ENCODE data around the gene VWA3A.
"Not testable (repeated sequence)": the region's sequence is repeated elsewhere in the genome, so short reads cannot be mapped to it uniquely, and the experiment has no call there.

The VWA3A gene

DNA sequence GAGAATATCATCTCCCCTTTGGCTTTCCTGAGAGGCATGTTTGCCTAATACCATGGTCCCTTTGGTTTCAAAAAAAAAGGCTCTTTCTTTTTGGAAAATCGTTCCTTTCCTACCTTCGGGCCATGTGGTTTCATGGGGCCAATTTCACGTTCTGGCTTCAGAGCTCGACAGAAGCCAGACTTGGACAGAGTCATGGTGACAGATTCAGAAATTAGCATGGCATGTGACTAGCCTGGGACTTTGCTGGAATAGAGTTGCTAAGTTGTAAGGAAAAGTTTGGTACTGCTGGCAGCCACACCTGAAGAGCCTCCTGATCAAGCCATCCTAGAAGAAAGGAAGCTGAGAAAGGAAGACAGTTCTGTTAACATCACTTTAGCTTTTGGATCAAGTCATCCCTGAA lies 2.4 kb upstream of the VWA3A start:
- no peak for DNase-seq (ENCODE audit: low read depth, low spot score)

DNA sequence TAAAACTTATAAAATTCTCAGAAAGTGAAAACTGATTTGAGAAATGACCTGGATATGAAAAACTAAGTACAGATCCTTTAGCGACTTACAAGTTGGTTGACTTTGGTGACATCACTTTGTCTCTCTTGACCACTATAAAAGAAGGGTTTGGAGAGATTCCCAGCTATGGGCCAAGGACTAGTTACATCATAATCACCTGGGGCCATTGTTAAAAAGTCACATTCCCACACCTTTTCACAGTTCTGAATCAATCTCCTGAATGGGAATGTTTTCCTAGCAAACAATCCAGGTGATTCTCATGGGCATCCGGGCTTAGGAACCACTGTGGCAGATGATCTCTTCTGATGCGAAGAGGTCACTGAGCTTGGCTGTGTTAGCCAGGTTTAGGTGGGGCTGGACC lies 620 bp upstream of the VWA3A start:
- DNase-seq (ENCODE audit: low read depth, low spot score), result no peak

DNA sequence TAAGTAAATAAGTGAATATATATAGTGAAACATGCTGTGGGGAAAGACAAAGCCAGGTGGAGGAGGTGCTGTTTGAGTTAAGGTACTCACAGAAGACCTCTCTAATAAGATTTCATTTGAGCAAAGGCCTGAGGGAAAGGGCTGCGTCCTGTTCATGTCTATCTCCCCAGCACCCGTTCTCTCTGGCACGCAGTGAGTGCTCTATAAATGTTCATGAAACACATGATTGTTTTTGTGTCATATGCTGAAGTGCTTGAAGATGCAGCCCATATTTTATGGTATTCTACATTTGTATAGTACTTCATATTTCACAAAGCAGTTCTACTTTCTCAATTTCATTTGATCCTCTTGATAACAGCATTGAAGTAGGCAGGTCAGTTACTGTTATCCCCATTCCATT lies 990 bp downstream of the VWA3A start:
- DNase-seq (ENCODE audit: low read depth, low spot score), result no peak

DNA sequence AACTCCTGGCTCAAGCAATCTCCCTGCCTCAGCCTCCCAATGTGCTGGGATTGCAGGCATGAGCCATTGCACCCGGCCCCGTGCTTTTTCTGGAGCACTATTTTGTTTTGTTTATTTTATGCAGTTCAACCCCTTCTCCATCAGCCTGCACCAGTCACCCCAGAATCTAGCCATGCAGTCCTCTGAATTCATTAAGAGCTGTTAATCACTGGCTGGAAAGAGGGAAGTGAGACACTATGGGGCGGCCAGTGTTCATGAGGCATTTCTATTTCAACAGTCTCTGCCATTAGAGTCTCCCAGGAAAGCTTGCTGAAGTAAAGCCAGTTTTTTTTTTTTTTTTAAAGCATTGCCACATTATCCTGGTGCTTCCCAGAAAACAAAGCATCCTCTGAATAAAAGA lies 1.7 kb downstream of the VWA3A start:
- DNase-seq (ENCODE audit: low read depth, low spot score), result no peak

DNA sequence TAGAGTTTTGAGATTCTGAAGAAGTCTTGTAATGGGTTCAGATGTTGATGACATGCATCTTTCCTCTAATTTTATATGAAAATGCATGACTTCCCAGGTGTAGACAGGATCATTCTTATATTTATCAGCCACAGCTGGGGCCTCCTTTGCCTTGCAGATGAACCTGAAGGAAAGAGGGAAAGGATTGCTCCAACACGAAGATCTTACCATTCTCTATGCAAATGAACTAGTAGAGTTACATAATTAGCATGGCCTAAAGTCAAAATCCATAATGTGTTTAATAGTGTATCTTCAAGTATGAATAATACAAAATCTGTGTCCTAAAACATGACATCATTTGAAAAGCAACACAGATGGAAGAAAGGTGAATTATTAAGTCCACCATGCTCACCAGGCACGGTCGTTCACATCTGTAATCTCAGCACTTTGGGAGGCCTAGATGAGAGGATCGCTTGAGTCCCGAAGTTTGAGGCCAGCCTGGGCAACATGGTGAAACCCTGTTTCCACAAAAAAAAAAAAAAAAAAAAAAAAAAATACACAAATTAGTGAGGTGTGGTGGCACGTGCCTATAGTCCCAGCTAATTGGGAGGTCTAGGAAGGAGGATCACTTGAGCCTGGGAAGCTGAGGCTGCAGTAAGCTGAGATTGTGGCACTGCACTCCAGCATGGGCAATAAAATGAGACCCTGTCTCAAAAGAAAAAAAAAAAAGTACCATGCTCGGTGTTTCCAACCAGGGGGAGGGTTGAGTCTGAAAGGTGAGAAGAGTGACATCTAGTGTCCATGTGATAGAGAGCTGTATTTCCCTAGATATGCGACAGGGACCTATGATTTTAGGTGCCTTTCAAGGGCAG lies 6.3 kb downstream of the VWA3A start:
- DNase-seq (ENCODE audit: low read depth, low spot score), result no peak

DNA sequence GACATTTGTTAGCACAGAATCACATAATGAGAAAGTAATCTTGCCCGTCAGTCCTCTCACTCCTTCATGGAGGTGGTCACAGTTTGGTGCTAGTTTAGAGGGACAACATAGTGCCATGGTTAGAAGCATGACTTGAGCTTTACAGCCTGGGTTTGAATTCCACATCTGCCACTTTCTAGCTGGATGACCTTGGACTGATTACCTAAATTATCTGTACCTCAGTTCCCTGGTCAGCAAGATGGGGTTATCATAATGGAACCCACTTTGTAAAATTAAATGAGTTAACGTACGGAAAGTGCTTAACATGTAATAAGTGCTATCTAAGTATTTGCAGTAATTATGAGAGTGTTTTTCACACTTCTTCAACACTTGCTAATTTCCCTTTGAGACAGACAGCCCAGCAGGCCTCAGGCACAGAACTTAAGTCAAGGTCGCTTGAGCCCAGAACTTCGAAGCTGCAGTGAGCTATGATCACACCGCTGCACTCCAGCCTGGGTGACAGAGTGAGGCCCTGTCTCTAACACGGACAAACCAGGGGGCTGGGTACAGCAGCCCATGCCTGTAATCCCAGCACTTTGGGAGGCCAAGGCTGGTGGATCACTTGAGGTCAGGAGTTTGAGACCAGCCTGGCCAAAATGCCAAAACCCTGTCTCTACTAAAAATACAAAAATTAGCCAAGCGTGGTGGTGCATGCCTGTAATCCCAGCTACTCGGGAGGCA lies 7.1 kb downstream of the VWA3A start:
- DNase-seq (ENCODE audit: low read depth, low spot score), result no peak

DNA sequence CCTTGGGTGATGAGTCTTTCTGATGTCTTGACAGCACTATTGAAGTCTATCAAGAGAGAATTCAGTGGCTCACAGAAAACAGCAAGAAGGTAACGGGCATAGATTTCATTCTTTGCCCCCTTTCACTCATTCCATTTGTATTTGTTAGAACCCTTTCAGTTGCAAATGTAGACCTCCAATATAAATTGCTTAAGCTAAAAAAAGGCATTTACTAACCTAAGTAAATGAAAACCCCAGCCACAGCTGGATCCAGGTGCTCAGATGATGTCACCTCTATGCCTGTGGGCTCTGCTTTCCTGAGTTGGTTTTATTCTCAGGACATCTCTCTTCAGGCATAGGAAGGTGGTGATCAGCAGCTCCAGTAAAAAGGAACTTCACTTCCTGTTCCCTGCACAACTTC lies 11.1 kb downstream of the VWA3A start:
- no peak for DNase-seq (ENCODE audit: low read depth, low spot score)

DNA sequence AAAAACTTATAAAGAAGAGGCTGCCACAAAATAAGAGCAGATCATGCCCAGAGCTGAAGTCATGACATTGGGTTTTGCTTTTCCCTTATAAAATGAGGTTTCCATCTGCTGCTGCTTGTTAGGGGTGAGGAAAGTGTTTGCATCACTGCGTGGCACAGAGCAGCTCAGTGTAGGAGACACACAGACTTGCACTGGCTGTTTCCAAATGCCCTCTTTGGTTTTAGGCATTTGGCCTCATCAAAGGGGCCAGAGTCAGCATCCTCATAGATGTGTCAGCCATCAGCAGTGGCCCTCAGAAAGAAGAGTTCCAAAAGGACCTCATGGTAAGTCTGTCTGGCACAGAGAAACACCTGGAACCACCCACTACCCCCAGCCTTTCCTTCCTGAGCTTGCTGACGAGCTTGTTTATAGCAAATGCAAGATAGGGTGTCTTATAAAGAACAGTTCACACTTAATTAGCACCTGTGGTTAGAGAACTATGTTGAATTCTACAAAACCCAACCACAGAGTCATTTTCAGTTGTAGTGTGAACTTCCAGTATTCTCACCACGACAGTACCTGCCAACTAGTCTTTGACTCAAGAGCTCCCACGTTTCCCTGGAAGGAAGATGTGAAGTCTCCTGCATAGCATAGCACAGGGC lies 17.0 kb downstream of the VWA3A start:
- no peak for DNase-seq (ENCODE audit: low read depth, low spot score)

DNA sequence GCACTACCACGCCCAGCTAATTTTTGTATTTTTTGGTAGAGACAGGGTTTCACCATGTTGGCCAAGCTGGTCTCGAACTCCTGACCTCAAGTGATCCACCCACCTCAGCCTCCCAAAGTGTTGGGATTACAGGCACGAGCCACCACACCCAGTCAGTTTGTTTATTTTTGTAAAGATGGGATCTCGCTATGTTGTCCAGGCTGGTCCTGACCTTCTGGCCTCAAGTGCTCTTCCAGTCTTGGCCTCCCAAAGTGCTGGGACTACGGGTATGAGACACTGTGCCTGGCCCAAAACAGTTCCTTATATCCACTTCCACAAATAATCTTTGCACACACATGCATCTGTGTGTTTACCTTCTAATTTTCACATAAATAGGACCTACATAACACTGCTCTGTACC lies 19.3 kb downstream of the VWA3A start:
- not testable (repeated sequence) for DNase-seq (ENCODE audit: low read depth, low spot score)

DNA sequence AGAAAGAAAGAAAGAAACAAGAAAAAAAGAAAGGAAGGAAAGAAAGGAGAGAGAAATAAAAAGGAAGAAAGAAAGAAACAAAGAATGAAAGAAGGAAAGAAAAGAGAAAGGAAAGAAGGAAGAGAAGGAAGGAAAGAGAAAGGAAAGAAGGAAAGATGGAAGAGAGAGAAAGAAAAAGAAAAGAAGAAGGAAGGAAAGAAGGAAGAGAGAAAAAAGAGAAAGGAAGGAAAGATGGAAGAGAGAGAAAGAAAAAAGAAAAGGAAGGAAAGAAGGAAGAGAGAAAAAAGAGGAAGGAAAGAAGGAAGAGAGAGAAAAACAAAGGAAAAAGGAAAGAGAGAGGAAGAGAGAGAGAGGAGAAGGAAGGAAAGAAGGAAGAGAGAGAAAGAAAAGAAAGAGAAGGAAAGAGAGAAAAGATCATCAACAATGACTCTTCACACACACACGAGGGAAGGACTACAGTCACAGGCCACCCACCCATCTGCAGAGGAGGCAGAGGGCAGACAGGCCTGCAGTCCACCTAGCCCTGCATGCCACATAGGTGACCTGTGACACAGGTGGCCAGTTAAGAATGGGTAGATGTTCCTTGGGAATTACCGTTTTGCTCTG lies 23.9 kb downstream of the VWA3A start:
- DNase-seq (ENCODE audit: low read depth, low spot score), result no peak

DNA sequence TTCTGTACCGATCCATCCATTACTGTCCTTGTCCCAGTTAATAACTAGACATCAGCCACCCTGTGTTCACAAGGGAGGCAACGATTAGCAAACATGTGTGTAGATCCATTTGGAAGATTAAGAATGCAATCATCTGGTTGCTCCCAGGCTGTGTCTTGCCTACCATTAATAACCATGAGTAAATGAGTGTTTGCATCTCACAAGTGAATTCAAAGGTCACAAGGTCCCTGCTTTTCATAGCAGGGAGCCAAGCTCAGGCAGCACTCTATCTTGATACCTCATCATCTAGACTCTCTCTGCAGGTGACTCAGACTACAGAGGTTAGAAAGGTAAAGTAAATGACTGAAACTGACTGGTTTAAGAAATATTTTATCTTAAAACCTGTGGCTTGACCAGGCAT lies 25.3 kb downstream of the VWA3A start:
- no peak for DNase-seq (ENCODE audit: low read depth, low spot score)

DNA sequence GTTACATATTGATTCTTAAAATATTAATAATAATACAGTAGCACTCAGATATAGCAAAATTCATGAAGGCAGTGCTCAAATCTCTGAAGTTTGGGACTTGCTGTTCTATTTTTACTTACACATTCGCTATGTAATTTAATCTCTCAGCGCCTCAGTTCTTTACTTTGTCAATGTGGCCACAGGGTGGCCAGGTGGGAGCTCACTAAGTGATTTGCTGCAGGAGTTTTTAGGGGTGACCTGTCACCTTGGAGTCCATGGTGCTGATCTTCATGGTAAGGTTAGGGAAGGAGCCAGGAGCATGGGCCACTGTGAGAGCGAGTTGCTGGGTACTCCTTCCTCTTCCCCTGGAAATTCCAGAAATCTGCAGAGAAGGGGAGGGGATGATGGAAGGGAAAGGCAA lies 28.1 kb downstream of the VWA3A start:
- DNase-seq (ENCODE audit: low read depth, low spot score), result no peak

DNA sequence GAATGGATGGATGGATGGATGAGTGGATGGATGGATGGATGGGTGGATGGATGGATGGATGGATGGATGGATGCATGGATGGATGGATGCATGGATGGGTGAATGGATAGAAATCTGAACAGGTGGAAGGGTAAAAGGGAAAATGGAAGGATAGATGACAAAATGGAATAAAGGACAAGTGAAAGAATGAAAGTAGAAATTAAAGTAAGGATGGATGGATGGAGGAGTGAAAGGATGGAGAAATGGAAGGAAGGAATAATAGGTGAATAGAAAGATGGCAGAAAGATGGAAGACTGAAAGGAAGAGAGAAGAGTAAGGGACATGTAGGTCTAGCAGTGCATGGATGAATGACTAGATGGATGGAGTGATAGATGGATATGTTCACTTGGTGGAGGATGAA lies 29.9 kb downstream of the VWA3A start:
- DNase-seq (ENCODE audit: low read depth, low spot score), result no peak

DNA sequence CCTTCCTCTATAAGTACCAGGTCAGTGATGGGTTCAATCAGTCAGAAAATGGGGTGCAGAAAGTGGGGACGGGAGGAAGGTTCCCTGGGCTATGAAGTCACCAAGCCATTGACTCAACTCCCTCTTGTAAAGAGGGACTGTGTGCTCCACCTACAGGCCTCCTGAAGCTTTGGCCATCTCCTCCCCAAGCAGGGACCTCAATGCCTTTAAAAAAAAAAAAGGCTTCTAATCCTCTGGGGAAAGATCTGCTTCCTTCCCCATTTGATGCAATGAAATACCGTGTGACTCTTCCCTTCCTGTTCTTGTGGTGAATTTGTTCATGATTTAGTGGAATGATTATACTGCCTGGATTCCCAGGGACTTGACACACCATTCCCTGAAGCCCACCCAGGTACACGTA lies 30.8 kb downstream of the VWA3A start:
- DNase-seq (ENCODE audit: low read depth, low spot score), result no peak

DNA sequence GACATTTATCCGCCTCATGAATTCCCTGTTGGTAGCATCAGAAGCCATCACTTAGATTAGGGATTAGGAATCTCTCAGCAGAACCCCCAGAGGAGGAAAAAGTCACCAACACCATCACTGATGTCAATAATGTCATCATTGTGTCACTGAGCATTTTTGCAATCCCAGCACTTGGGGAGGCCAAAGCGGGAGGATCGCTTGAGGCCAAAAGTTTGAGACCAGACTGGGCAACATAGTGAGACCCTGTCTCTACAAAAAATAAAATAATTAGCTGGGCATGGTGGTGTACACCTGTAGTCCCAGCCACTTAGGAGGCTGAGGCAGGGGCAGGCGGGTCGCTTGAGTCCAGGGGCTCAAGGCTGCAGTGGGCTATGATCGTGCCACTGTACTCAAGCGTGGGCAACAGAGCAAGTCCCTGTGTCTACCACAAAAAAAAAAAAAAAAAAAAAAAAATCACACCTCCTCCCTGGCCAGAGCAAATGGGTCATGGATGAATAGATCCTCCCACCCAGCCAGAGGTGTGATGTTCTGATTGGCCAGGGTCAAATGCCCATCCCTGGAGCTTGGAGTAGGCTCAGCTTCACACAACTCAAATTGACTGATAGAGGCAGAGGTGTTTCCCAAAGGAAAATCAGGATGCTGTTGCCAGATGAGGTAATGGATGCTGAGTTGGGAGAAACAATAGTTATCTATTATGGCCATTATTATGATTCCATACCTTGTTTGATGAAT lies 31.6 kb downstream of the VWA3A start:
- no peak for DNase-seq (ENCODE audit: low read depth, low spot score)

DNA sequence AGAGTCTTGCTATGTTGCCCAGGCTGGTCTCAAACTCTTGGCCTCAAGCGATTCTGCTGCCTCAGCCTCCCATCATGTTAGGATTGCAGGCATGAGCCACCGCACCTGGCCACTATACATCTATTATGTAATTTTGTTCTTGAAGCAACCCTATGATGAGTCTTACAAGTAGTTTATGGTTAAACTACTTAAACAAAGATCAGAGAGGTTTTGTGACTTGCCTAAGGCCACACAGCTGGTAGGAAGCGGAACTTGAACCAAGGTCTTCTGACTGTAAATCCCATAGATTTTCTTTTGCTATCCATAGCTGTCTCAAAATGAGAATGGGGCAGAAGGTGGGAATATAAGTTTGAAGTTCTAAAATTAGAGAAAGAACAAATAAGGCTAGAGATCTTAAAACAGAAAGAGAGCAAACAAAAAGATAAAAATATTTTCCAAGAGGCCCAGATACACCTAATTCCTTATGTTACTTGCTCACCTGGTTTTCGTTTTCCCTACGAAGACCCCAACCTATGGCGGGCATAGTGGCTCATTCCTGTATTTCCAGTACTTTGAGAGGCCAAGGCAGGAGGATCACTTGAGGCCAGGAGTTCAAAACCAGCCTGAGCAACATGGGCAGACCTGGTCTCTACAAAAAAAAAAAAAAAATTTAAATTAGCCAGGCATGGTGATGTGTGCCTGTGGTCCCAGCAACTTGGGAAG lies 32.4 kb downstream of the VWA3A start:
- DNase-seq (ENCODE audit: low read depth, low spot score), result no peak

DNA sequence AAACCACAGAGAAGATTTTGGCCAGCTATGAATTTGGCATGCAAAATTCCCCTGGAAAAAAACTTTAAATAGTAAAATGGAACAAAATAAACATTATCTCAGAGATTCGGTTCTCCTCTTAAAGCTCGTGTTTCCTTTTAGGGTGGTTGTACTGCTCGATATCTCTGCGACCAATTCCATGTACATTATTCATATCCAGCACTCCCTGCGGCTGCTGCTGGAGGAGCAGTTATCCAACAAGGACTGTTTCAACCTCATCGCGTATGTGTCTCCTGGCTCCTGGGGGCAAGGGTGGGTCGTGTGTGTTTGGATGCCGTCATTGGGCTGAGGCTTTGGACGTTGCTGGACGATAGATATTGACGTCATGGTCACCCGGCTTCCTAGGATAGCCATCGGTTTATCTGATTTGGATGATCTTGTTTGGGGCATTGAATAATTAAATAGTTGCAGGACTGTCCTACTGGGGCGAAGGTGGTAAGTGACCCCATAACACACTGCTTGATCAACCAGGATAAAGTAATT lies 33.8 kb downstream of the VWA3A start:
- no peak for DNase-seq (ENCODE audit: low read depth, low spot score)

DNA sequence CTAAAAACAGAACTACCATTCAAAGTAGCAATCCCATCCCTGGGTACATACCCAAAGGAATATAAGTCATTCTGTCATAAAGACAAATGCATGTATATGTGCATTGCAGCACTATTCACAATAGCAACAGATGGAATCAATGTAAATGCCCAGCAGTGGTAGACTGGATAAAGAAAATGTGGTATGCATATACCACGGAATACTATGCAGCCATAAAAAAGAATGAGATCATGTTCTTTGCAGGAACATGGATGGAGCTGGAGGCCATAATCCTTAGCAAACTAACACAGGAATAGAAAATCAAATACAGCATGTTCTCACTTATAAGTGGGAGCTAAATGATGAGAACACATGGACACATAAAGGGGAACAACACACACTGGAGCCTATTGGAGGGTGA lies 36.2 kb downstream of the VWA3A start:
- not testable (repeated sequence) for DNase-seq (ENCODE audit: low read depth, low spot score)

DNA sequence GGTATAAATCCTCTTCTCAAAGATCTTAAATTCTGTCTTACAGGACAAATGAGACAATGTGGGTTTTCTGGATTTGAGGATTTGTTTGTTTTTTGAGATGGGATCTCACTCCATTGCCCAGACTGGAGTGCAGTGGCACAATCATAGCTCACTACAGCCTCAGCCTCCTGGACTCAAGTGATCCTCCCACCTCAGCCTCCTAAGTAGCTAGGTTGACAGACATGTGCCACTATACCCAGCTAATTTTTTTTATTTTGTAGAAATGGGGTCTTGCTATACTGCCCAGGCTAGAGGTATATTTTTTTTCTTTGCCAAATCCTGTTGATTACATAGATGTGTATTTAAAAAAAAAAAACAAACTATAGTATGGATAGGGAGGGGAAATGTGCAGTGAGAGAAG lies 38.2 kb downstream of the VWA3A start:
- no peak for DNase-seq (ENCODE audit: low read depth, low spot score)

DNA sequence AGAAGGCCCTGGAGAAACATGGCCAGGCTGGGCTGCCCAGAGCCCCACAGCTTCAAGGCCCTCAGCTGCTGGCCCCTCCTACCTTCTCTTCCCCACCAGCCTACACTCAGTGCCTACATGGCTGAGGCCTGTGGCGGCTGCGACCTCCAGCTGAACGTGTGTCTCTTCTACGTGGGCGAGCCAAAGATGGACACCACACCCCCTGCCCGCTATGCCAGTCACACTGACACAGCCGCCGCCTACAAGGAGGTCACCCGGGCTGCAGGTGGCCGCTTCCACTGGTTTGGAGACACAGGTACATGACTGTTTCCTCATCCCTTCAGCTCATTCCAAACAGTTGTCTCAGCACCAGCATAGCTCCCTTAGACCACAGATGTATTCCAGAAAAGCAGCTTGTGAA lies 40.5 kb downstream of the VWA3A start:
- no peak for DNase-seq (ENCODE audit: low read depth, low spot score)

DNA sequence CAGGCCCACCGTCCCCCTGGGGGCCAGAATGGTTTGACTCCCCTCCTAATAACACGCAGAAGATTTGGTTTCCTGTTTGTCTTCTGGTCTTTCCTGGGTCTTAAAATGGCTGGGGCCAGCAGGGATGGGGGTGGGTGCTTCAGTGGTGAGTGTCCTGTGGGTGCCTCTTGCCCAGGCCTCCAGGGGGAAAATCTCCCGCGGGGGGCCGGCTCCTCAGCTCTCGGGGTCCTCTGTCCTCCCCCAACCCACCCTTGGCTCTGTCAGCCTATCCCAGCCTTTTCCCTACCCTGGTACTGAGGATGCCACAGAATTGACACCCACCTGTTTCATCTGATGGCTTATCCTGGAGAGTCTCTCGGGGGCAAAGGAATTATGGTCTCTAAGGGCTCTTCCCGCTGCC lies 46.1 kb downstream of the VWA3A start:
- DNase-seq (ENCODE audit: low read depth, low spot score), result no peak
